Lung (tissue), 12 donors: Measurements from ENCODE around the gene FNDC10. TPM values are rescaled to one million over a fixed set of nuclear protein-coding genes. Genes with fewer than 3 reads are reported as not detected.
A peak's percentile ranks its signal among the peaks of the same experiment; 100 is the strongest.

Experiments used
- ATAC-seq: fragments of 200-7000 bp; cut with Tn5 transposase; one replicate; pipeline ENCODE4 v1.9.1; 2020; ENCODE audit warnings: moderate number of reproducible peaks; ENCODE audit not compliant: insufficient read depth, low FRiP score
- DNase-seq, 3 donors: peaks; one replicate each; pipeline ENCODE4 v3.0.0-alpha.2; 2013 to 2017
- H3K27ac ChIP-seq, 2 donors: one replicate each; pipeline ENCODE4 v1.5.1; 2013; ENCODE audit warnings: mild to moderate bottlenecking in 2 of 2, moderate library complexity in 2 of 2, control low read depth in 1 of 2, inconsistent platforms in 1 of 2, low read depth in 1 of 2, low read length in 1 of 2
- H3K27me3 ChIP-seq, 3 donors: one replicate each; pipeline ENCODE4 v1.5.1; 2013; ENCODE audit warnings: low read length in 2 of 3; ENCODE audit not compliant: control insufficient read depth in 3 of 3, insufficient read depth in 3 of 3
- H3K36me3 ChIP-seq, 4 donors: one replicate each; pipeline ENCODE4 v1.5.1; 2013; ENCODE audit warnings: low read length in 4 of 4, mild to moderate bottlenecking in 1 of 4, moderate library complexity in 1 of 4; ENCODE audit not compliant: control insufficient read depth in 4 of 4, insufficient read depth in 4 of 4
- H3K4me1 ChIP-seq, 5 donors: one replicate each; pipeline ENCODE4 v1.5.1; 2013; ENCODE audit warnings: low read length in 5 of 5, mild to moderate bottlenecking in 2 of 5, moderate library complexity in 1 of 5; ENCODE audit not compliant: control insufficient read depth in 5 of 5, insufficient read depth in 5 of 5
- H3K4me3 ChIP-seq: one replicate; pipeline ENCODE4 v1.5.1; 2013; ENCODE audit warnings: mild to moderate bottlenecking, control low read depth, moderate library complexity
- H3K9ac ChIP-seq, 2 donors: one replicate each; pipeline ENCODE4 v1.5.1; 2013; ENCODE audit warnings: low read length in 2 of 2, control low read depth in 1 of 2; ENCODE audit not compliant: insufficient read depth in 1 of 2
- H3K9me3 ChIP-seq, 4 donors: one replicate each; pipeline ENCODE4 v1.5.1; 2013; ENCODE audit warnings: low read length in 3 of 4, mild to moderate bottlenecking in 1 of 4, moderate library complexity in 1 of 4; ENCODE audit not compliant: control insufficient read depth in 4 of 4, insufficient read depth in 3 of 4
- CTCF ChIP-seq: IDR thresholded peaks from 2 replicates; pipeline ENCODE4 v1.5.1; 2012; ENCODE audit warnings: mild to moderate bottlenecking; ENCODE audit errors: control extremely low read depth, extremely low read depth
- WGBS, 2 donors: extraction: QIAGEN DNeasy Blood & Tissue Kit; methylation state at CpG; one replicate each; pipeline ENCODE4 v1.1.7; 2013; 5-methylcytosine and 5-hydroxymethylcytosine counted together
- polyA plus RNA-seq, 2 donors: library from polyadenylated mRNA; stranded (reverse); fragments of 200-250 nt; gene quantifications; one replicate each; pipeline ENCODE4 v1.2.1, GENCODE V29; 2013
- total RNA-seq, 2 donors: library from RNA; depleted of rRNA in 1 of 2; stranded (reverse); fragments of >200 nt in 1 of 2; gene quantifications; one replicate each; pipeline ENCODE4 v1.2.1, GENCODE V29; 2014 to 2021
- donor health status: control.
- donor health status: control.
- donor health status: Bipolar disorder and iron deficiency.
- donor health status: healthy.
- donor health status: DM: yes; HTN: yes; CAD: no.

The FNDC10 gene
- total and polyA plus RNA-seq, 4 donors, result 0.40 to 12.8 (median 6.6) TPM

DNA sequence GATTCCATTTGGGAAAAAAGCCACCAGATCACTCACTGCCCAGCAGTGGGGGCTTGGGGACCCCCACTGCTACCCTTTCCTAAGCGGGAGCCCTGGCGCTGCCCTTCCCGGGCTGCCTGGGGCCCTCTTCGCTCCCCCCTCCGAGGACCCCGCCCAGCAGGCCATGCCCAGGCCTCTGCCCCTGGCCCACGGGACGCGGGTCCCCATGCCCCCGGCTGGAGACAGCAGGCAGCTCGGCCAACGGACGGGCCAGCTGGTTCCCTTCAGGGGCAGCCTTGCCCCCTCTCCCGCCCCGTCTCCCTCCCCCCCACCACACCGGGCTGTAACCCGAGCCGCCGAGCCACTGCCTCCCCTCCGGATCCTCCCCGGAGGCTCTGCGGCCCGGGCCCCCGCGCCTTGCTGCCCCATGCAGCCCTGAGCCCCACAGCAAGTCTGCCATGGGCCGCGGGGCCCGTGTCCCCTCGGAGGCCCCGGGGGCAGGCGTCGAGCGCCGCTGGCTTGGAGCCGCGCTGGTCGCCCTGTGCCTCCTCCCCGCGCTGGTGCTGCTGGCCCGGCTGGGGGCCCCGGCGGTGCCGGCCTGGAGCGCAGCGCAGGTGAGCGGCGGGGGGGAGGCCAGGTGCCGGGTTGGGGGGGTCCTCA, 32.0 kb upstream of the FNDC10 start, which contains the start of gene MMP23B:
TSS of gene MMP23B (plus strand) at position 392 of the 639 bp plus-strand sequence. CDS start at position 438, 46 bp downstream.
- Histone ChIP-seq H3K4me1 (peaks cover 0 to 2% (median 0%) of the 10 kb centered on the region in 5 donors), H3K4me3 (no peak within 1 kb of the TSS), H3K9ac (peak within 1 kb of the TSS in 1 of 2 donors; percentile 42), H3K36me3 (peaks cover 0 to 20% (median 5%) of the 10 kb centered on the region in 4 donors), H3K27ac (peak within 1 kb of the TSS in 1 of 2 donors; percentile 72), H3K9me3 (peaks cover 0 to 4% (median 0%) of the 10 kb centered on the region in 4 donors), H3K27me3 (peaks cover 0 to 5% (median 0%) of the 10 kb centered on the region in 3 donors)
- WGBS, 2 donors, result 3 to 4% methylated on average over 27 to 48 of the region's 48 CpGs
- DNase-seq (peak; percentile 91 to 95 (median 92)), ATAC-seq (peak; percentile 4)
- no peak for TF ChIP-seq CTCF

DNA sequence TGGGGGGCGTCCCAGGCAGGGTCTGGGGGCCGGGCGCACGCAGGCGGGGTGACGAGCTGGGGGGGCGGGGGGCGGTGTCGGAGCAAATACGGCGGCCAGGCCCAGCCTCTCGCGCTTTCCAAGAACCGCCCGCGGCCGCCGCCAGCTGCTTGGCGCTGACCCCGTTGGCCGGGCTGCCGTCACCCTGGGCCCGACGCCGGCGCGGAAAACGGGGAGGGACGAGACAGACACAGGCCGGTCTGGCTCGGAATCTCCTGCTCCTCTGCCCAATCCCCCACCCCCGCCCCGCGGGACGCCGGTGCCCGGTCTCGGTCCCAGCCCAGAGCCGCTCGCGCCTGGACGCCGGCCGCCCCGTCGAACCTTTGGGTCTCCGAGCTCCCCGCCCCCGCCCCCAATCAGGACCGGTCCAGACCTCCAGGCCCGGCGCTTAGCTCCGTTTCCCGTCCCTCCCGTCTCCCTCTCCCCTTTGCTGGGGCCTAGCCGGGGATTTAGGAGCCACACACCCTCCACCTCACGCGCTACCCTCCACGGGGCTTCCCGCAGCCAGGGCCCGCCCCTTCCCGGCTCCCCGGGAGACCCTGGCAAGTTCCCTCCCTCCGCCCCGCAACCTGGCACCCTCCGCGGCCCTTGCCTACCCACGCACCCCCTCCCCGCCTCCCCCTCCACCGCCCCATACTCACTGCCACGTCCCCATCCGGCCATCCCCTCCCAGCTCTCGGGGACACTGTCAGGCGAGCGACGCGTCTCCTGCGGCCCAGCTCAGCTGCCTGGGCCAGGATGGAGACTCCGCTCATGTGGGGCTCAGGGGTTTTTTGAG, 31.2 kb upstream of the FNDC10 start:
- 8 to 14% methylated on average over 66 to 79 of the region's 79 CpGs for WGBS, 2 donors
- peaks cover 0 to 5% (median 0%) of the 10 kb centered on the region in 3 donors for H3K27me3 ChIP-seq
- no peak for TF ChIP-seq CTCF
- ATAC-seq (peak; percentile 27), DNase-seq (peak; percentile 91 to 96 (median 93))
- peak overlapping the region in 1 of 2 donors; percentile 72 for H3K27ac ChIP-seq
- peaks cover 0 to 4% (median 0%) of the 10 kb centered on the region in 4 donors for H3K9me3 ChIP-seq
- H3K9ac ChIP-seq, result peak overlapping the region in 1 of 2 donors; percentile 42
- H3K4me3 ChIP-seq, result no peak overlapping the region
- peaks cover 0 to 2% (median 0%) of the 10 kb centered on the region in 5 donors for H3K4me1 ChIP-seq
- H3K36me3 ChIP-seq, result peaks cover 0 to 18% (median 6%) of the 10 kb centered on the region in 4 donors

- peaks cover 0 to 4% (median 0%) of the 10 kb centered on the region in 4 donors for H3K9me3 ChIP-seq
- no peak for ATAC-seq
- no peak for TF ChIP-seq CTCF
- peaks cover 0 to 5% (median 0%) of the 10 kb centered on the region in 3 donors for H3K27me3 ChIP-seq
- WGBS, 2 donors, result 7 to 35% methylated on average over 52 to 81 of the region's 81 CpGs
- H3K4me3 ChIP-seq, result no peak overlapping the region
- peaks cover 0 to 2% (median 0%) of the 10 kb centered on the region in 5 donors for H3K4me1 ChIP-seq
- H3K27ac ChIP-seq, result peak overlapping the region; percentile 10 to 46
- peak; percentile 93 to 95 (median 94) for DNase-seq
- H3K9ac ChIP-seq, result no peak overlapping the region
- peaks cover 0 to 18% (median 6%) of the 10 kb centered on the region in 4 donors for H3K36me3 ChIP-seq
Measured at GRCh38 chr1:1630191-1630964, 30.4 kb upstream of the FNDC10 start.
